SK-N-SH treated with all-trans-retinoic acid at 6 μM for 48 hours (cell line): ENCODE measurements around the gene DEFB113.
"Not testable (repeated sequence)": the region's sequence is repeated elsewhere in the genome, so short reads cannot be mapped to it uniquely, and the experiment has no call there.

ENCODE experiments used
- ATAC-seq: fragments of 200-7000 bp; cut with Tn5 transposase; 3 replicates; pipeline ENCODE4 v1.9.1; 2020; ENCODE audit warnings: mild to moderate bottlenecking, moderate library complexity
- ARNTL ChIP-seq: fragments of 450-650 bp; formaldehyde crosslinking; IDR thresholded peaks from 2 replicates; pipeline ENCODE4 v1.5.0; 2020; ENCODE audit warnings: low read depth, mild to moderate bottlenecking, moderate library complexity, borderline replicate concordance
- BACH2 ChIP-seq: fragments of 250-450 bp; sonication (Bioruptor Pico); IDR thresholded peaks from 2 replicates; pipeline ENCODE4 v1.9.0; 2021; ENCODE audit warnings: mild to moderate bottlenecking, borderline replicate concordance
- CSDC2 ChIP-seq: fragments of 250-450 bp; sonication (Bioruptor Pico); IDR thresholded peaks from 2 replicates; pipeline ENCODE4 v1.5.0; 2020; ENCODE audit warnings: mild to moderate bottlenecking, moderate library complexity
- ESRRG ChIP-seq: fragments of 250-450 bp; sonication (Bioruptor Pico); IDR thresholded peaks from 2 replicates; pipeline ENCODE4 v1.6.1; 2021; ENCODE audit warnings: mild to moderate bottlenecking
- GLIS3 ChIP-seq: fragments of 250-450 bp; sonication (Bioruptor Pico); IDR thresholded peaks from 2 replicates; pipeline ENCODE4 v1.5.0; 2020; ENCODE audit warnings: mild to moderate bottlenecking, moderate library complexity
- ISL1 ChIP-seq: fragments of 250-450 bp; sonication (Bioruptor Pico); IDR thresholded peaks from 2 replicates; pipeline ENCODE4 v2.1.2; 2022; ENCODE audit warnings: mild to moderate bottlenecking, moderate library complexity
- OSR1 ChIP-seq: fragments of 250-450 bp; sonication (Bioruptor Pico); IDR thresholded peaks from 2 replicates; pipeline ENCODE4 v1.8.0; 2022; ENCODE audit warnings: moderate library complexity, mild to moderate bottlenecking, inconsistent platforms
- PPARA ChIP-seq: fragments of 250-450 bp; sonication (Bioruptor Pico); IDR thresholded peaks from 2 replicates; pipeline ENCODE4 v1.5.0; 2020; ENCODE audit warnings: mild to moderate bottlenecking, borderline replicate concordance
- RARB ChIP-seq: fragments of 250-450 bp; sonication (Bioruptor Pico); IDR thresholded peaks from 2 replicates; pipeline ENCODE4 v1.8.0; 2021; ENCODE audit warnings: mild to moderate bottlenecking, moderate library complexity
- SNAI2 ChIP-seq: fragments of 250-450 bp; sonication (Bioruptor Pico); IDR thresholded peaks from 2 replicates; pipeline ENCODE4 v1.5.0; 2020; ENCODE audit warnings: mild to moderate bottlenecking, moderate library complexity
- TCF4 ChIP-seq: fragments of 250-450 bp; sonication (Bioruptor Pico); IDR thresholded peaks from 2 replicates; pipeline ENCODE4 v1.8.0; 2021; ENCODE audit warnings: mild to moderate bottlenecking, moderate library complexity, borderline replicate concordance
- TOX ChIP-seq: fragments of 250-450 bp; sonication (Bioruptor Pico); IDR thresholded peaks from 2 replicates; pipeline ENCODE4 v1.8.0; 2021; ENCODE audit warnings: mild to moderate bottlenecking, moderate library complexity, borderline replicate concordance
- ZC3H10 ChIP-seq: fragments of 250-450 bp; sonication (Bioruptor Pico); IDR thresholded peaks from 2 replicates; pipeline ENCODE4 v1.5.1; 2021; ENCODE audit warnings: mild to moderate bottlenecking, moderate library complexity
- ZFP3 ChIP-seq: fragments of 250-450 bp; sonication (Bioruptor Pico); IDR thresholded peaks from 2 replicates; pipeline ENCODE4 v1.5.0; 2020; ENCODE audit warnings: mild to moderate bottlenecking, moderate library complexity
- ZFP30 ChIP-seq: fragments of 450-650 bp; formaldehyde crosslinking; IDR thresholded peaks from 2 replicates; pipeline ENCODE4 v1.5.0; 2022; ENCODE audit warnings: mild to moderate bottlenecking, moderate library complexity
- ZNF565 ChIP-seq: fragments of 450-650 bp; formaldehyde crosslinking; conservative IDR thresholded peaks from 2 replicates; pipeline ENCODE4 v1.5.0; 2020; ENCODE audit warnings: low read depth, mild to moderate bottlenecking, moderate library complexity
- ZNF70 ChIP-seq: fragments of 450-650 bp; formaldehyde crosslinking; IDR thresholded peaks from 2 replicates; pipeline ENCODE4 v1.5.0; 2020; ENCODE audit warnings: mild to moderate bottlenecking, moderate library complexity
- ZNF8 ChIP-seq: fragments of 450-650 bp; formaldehyde crosslinking; IDR thresholded peaks from 2 replicates; pipeline ENCODE4 v1.5.0; 2020; ENCODE audit warnings: mild to moderate bottlenecking, moderate library complexity
- TF ChIP-seq, protein P1 (sequence below): fragments of 250-450 bp; sonication (Bioruptor Pico); IDR thresholded peaks from 2 replicates; pipeline ENCODE4 v1.8.0; 2021; ENCODE audit warnings: low read depth, mild to moderate bottlenecking, moderate library complexity, borderline replicate concordance
- TF ChIP-seq, protein P2 (sequence below): fragments of 250-450 bp; sonication (Bioruptor Pico); IDR thresholded peaks from 2 replicates; pipeline ENCODE4 v1.5.1; 2020; ENCODE audit warnings: low read depth, mild to moderate bottlenecking, moderate library complexity
- TF ChIP-seq, protein P3 (sequence below): fragments of 250-450 bp; sonication (Bioruptor Pico); IDR thresholded peaks from 2 replicates; pipeline ENCODE4 v1.8.0; 2020; ENCODE audit warnings: mild to moderate bottlenecking, moderate library complexity, borderline replicate concordance
- TF ChIP-seq, protein P4 (sequence below): fragments of 250-450 bp; sonication (Bioruptor Pico); IDR thresholded peaks from 2 replicates; pipeline ENCODE4 v1.5.0; 2020; ENCODE audit warnings: mild to moderate bottlenecking, moderate library complexity

Gene DEFB113

DNA sequence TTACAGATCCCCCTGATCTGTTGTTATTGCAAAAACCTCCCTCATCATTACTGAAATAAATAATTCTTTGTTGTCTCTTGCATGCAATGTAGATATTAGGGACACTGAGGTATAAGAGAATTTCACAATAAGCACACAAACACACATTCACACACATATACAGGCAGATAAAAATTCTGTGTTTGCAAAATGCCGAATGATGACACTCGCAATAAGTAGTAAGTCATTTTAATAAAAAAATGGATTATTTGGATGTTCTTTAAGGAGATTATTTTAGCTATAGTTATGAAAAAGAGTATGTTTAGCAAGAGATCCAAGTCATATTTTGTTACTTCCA lies 19.0 kb downstream of the DEFB113 start:
- no peak for ATAC-seq
- no peak for TF ChIP-seq TCF4 (CRISPR knock-in tag)
- no peak for TF ChIP-seq PPARA (CRISPR knock-in tag)
- TF ChIP-seq GLIS3: no peak
- TF ChIP-seq SNAI2 (CRISPR knock-in tag): no peak
- TF ChIP-seq ZNF70 (CRISPR knock-in tag): no peak
- TF ChIP-seq ZNF565: no peak
- TF ChIP-seq ESRRG (CRISPR knock-in tag): no peak
- TF ChIP-seq OSR1 (CRISPR knock-in tag): no peak
- TF ChIP-seq ISL1 (CRISPR knock-in tag): no peak
- no peak for TF ChIP-seq TOX (CRISPR knock-in tag)
- no peak for TF ChIP-seq ZNF8
- TF ChIP-seq ZFP30 (CRISPR knock-in tag): no peak
- TF ChIP-seq ZFP3 (CRISPR knock-in tag): no peak
- TF ChIP-seq ZC3H10 (CRISPR knock-in tag): no peak
- TF ChIP-seq, protein P1, sequence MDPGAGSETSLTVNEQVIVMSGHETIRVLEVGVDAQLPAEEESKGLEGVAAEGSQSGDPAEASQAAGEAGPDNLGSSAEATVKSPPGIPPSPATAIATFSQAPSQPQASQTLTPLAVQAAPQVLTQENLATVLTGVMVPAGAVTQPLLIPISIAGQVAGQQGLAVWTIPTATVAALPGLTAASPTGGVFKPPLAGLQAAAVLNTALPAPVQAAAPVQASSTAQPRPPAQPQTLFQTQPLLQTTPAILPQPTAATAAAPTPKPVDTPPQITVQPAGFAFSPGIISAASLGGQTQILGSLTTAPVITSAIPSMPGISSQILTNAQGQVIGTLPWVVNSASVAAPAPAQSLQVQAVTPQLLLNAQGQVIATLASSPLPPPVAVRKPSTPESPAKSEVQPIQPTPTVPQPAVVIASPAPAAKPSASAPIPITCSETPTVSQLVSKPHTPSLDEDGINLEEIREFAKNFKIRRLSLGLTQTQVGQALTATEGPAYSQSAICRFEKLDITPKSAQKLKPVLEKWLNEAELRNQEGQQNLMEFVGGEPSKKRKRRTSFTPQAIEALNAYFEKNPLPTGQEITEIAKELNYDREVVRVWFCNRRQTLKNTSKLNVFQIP (CRISPR knock-in tag): no peak
- TF ChIP-seq RARB (CRISPR knock-in tag): no peak
- TF ChIP-seq, protein P2, sequence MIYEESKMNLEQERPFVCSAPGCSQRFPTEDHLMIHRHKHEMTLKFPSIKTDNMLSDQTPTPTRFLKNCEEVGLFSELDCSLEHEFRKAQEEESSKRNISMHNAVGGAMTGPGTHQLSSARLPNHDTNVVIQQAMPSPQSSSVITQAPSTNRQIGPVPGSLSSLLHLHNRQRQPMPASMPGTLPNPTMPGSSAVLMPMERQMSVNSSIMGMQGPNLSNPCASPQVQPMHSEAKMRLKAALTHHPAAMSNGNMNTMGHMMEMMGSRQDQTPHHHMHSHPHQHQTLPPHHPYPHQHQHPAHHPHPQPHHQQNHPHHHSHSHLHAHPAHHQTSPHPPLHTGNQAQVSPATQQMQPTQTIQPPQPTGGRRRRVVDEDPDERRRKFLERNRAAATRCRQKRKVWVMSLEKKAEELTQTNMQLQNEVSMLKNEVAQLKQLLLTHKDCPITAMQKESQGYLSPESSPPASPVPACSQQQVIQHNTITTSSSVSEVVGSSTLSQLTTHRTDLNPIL: no peak
- no peak for TF ChIP-seq BACH2 (CRISPR knock-in tag)
- TF ChIP-seq CSDC2 (CRISPR knock-in tag): no peak

DNA sequence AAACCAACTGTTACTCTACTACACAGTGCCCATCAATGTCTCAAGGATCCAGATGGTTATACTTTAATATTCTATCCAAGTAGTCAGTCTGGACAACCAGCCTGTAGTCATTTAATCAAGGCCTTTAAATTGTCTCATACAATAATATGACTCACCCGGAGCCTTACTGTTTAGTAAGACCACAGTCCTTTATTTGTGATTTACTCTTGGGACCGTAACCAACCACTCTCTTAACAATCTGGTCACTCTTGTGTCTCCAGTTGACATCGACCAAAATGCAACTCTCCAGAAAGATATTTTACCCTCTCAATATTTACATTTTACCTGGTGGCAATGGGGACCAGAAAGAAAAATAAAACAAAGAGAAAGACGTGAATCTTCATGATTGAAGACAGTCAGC lies 20.4 kb downstream of the DEFB113 start:
- TF ChIP-seq ARNTL (CRISPR knock-in tag): no peak

DNA sequence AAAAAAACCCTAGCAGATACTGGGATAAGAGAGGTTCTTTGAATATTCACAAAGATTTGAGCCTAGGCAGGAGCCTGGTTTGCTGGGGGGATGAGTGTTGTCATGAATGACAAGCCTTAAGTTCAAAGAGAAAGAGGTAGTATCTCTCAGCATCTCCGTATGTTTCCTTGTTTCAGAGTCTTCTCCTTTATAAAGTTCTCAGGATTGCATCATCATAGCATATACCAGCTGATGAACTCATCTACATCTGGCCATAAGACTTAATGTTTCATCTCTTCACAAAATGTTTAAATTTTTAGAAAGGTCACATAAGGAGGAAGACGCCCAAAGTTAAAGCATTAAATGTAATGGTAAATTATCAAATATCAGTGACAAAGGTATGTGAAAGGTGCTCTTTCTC lies 22.6 kb downstream of the DEFB113 start:
- TF ChIP-seq ZC3H10 (CRISPR knock-in tag) (no peak), ARNTL (CRISPR knock-in tag) (no peak), ISL1 (CRISPR knock-in tag) (no peak)
- TF ChIP-seq, protein P3, sequence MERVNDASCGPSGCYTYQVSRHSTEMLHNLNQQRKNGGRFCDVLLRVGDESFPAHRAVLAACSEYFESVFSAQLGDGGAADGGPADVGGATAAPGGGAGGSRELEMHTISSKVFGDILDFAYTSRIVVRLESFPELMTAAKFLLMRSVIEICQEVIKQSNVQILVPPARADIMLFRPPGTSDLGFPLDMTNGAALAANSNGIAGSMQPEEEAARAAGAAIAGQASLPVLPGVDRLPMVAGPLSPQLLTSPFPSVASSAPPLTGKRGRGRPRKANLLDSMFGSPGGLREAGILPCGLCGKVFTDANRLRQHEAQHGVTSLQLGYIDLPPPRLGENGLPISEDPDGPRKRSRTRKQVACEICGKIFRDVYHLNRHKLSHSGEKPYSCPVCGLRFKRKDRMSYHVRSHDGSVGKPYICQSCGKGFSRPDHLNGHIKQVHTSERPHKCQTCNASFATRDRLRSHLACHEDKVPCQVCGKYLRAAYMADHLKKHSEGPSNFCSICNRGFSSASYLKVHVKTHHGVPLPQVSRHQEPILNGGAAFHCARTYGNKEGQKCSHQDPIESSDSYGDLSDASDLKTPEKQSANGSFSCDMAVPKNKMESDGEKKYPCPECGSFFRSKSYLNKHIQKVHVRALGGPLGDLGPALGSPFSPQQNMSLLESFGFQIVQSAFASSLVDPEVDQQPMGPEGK: no peak
- TF ChIP-seq, protein P4, sequence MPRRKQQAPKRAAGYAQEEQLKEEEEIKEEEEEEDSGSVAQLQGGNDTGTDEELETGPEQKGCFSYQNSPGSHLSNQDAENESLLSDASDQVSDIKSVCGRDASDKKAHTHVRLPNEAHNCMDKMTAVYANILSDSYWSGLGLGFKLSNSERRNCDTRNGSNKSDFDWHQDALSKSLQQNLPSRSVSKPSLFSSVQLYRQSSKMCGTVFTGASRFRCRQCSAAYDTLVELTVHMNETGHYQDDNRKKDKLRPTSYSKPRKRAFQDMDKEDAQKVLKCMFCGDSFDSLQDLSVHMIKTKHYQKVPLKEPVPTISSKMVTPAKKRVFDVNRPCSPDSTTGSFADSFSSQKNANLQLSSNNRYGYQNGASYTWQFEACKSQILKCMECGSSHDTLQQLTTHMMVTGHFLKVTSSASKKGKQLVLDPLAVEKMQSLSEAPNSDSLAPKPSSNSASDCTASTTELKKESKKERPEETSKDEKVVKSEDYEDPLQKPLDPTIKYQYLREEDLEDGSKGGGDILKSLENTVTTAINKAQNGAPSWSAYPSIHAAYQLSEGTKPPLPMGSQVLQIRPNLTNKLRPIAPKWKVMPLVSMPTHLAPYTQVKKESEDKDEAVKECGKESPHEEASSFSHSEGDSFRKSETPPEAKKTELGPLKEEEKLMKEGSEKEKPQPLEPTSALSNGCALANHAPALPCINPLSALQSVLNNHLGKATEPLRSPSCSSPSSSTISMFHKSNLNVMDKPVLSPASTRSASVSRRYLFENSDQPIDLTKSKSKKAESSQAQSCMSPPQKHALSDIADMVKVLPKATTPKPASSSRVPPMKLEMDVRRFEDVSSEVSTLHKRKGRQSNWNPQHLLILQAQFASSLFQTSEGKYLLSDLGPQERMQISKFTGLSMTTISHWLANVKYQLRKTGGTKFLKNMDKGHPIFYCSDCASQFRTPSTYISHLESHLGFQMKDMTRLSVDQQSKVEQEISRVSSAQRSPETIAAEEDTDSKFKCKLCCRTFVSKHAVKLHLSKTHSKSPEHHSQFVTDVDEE (CRISPR knock-in tag): no peak
- TF ChIP-seq, all 23 proteins: peak for 0
- ATAC-seq: no peak

More for the DNA sequence above, 20.4 kb downstream of the DEFB113 start:
- ATAC-seq: no peak

DNA sequence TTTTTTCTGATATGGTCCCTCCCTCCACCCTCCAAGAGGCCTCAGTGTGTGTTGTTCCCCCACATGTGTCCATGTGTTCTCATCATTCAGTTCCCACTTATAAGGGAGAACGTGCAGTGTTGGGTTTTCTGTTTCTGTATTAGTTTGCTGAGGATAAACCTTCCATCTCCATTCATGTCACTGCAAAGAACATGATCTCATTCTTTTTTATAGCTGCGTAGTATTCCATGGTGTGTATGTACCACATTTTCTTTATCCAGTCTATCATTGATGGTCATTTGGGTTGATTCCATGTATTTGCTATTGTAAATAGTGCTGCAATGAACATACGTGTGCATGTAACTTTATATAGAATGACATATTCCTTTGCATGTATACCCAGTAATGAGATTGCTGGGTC lies 25.4 kb downstream of the DEFB113 start:
- ATAC-seq: not testable (repeated sequence)

DNA sequence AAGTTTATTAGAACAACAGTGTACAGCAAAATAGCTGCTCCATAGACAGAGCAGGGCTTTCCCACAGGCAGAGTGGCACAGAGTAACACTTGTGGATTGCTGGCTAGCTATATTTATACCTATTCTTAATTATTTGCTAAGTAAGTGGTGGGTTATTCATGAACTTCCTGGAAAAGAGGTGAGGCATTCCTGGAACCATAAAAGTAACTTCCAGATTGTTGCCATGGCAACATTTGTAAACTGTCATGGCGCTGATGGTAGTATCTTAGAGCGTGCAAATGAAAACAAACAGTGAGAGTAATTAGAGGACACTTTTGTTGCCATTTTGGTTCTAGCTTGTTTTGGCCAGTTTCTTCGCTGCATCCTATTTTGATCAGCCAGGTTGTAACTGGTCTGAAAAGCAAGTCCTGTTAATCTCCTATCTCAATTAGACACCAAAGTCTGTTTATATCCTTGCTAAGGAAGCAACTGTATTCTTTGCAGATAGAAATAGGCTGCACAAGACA lies 29.4 kb downstream of the DEFB113 start:
- TF ChIP-seq ZNF8 (no peak), ESRRG (CRISPR knock-in tag) (no peak), ZFP3 (CRISPR knock-in tag) (no peak), TOX (CRISPR knock-in tag) (no peak), OSR1 (CRISPR knock-in tag) (no peak)
- no peak for ATAC-seq
